GM23338 (cell line): ENCODE data around the gene MYH14.

Source experiments
- CREB1 ChIP-seq: fragments of 250-450 bp; sonication (Bioruptor Pico); IDR thresholded peaks from 2 replicates; pipeline ENCODE4 v1.5.0; 2020; ENCODE audit warnings: low read depth, mild to moderate bottlenecking, moderate library complexity
- EZH2 ChIP-seq: fragments of 200-600 bp; sonication (generic); IDR thresholded peaks from one replicate; pipeline ENCODE4 v1.8.0; 2017; ENCODE audit warnings: antibody characterized with exemption, mild to moderate bottlenecking, low read depth; ENCODE audit not compliant: unreplicated experiment
- EZH2phosphoT487 ChIP-seq: fragments of 200-600 bp; sonication (generic); IDR thresholded peaks from one replicate; pipeline ENCODE4 v1.8.1; 2018; ENCODE audit warnings: antibody characterized with exemption; ENCODE audit not compliant: unreplicated experiment
- POLR2AphosphoS5 ChIP-seq: IDR thresholded peaks from 2 replicates; pipeline ENCODE4 v1.6.1; 2016; ENCODE audit warnings: antibody characterized with exemption, low read depth
- ZNF114 ChIP-seq: fragments of 250-450 bp; sonication (Bioruptor Pico); IDR thresholded peaks from 2 replicates; pipeline ENCODE4 v1.5.0; 2020; ENCODE audit warnings: mild to moderate bottlenecking, moderate library complexity
- TF ChIP-seq, protein P1 (sequence below), 2 experiments: fragments of 200-600 bp in 1 of 2; sonication (generic) in 1 of 2; conservative IDR thresholded peaks; 2 replicates each; pipeline versions ENCODE4 v1.5.1 to v1.6.1; 2016 to 2017; ENCODE audit warnings: antibody characterized with exemption in 2 of 2, low read depth in 2 of 2, mild to moderate bottlenecking in 2 of 2, moderate library complexity in 1 of 2

DNA sequence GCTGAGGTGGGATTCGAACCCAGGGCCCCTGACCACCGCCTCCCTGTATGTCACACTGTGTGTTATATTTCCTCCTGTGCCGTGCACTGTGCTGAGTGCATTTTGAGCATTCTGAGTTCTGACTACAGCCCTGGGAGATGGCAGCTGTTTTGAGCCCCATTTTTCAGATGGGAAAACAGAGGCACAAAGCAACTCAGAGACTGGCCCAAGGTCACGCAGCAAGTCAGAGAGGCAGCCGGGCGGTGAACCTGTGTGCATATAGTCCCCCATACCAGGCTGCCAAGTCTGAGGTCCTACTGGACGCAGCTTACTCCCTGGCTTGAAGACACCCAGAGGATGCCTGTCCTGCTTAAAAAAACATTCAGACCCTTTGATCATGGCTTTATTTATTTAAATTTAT lies 17.7 kb downstream of the MYH14 start:
- TF ChIP-seq, protein P1, sequence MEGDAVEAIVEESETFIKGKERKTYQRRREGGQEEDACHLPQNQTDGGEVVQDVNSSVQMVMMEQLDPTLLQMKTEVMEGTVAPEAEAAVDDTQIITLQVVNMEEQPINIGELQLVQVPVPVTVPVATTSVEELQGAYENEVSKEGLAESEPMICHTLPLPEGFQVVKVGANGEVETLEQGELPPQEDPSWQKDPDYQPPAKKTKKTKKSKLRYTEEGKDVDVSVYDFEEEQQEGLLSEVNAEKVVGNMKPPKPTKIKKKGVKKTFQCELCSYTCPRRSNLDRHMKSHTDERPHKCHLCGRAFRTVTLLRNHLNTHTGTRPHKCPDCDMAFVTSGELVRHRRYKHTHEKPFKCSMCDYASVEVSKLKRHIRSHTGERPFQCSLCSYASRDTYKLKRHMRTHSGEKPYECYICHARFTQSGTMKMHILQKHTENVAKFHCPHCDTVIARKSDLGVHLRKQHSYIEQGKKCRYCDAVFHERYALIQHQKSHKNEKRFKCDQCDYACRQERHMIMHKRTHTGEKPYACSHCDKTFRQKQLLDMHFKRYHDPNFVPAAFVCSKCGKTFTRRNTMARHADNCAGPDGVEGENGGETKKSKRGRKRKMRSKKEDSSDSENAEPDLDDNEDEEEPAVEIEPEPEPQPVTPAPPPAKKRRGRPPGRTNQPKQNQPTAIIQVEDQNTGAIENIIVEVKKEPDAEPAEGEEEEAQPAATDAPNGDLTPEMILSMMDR (conservative IDR thresholded peaks at IDR 0.05; ENCODE audit: low read depth in 2 of 2): no peak
- TF ChIP-seq CREB1 (CRISPR knock-in tag) (no peak), POLR2AphosphoS5 (no peak), ZNF114 (CRISPR knock-in tag) (no peak), EZH2phosphoT487 (no peak), EZH2 (no peak)
